HepG2 (cell line): ENCODE results near the gene BIRC7. TPM values are rescaled to one million over a fixed set of nuclear protein-coding genes. Genes with fewer than 3 reads are reported as not detected.

Source experiments
- ATAC-seq: fragments of 200-7000 bp; cut with Tn5 transposase; 3 replicates; pipeline ENCODE4 v1.9.1; 2020; ENCODE audit warnings: mild to moderate bottlenecking, moderate library complexity
- BruUV-seq: library from RNA; stranded (reverse); fragments of 400-500 nt; replicated peaks from 2 replicates; lab custom pipeline; 2021; lab: Mats Ljungman, UMichigan
- CTCF ChIA-PET: fragments of 300-600 bp; formaldehyde crosslinking; extraction: SDS; loops from one replicate; lab custom pipeline; 2021; ENCODE audit warnings: low total read pairs, inconsistent platforms, low intra/inter-chr PET ratio; lab: Yijun Ruan, JAX
- POLR2A ChIA-PET: fragments of 350-600 bp; sonication (Branson Sonifier 250); formaldehyde crosslinking; loops from one replicate; lab custom pipeline; 2020; ENCODE audit warnings: antibody characterized with exemption, inconsistent platforms; lab: Yijun Ruan, JAX
- DNase-seq: peaks from one replicate; pipeline ENCODE4 v3.0.0-alpha.2; 2015; ENCODE audit warnings: low spot score
- FAIRE-seq: peaks from 3 replicates; lab custom pipeline; 2011; peaks lifted over from hg19 to GRCh38; lab: Jason Lieb, UNC
- H2AFZ ChIP-seq: one replicate; pipeline ENCODE4 v1.6.1; 2011; ENCODE audit warnings: low read length, inconsistent platforms
- H3K27ac ChIP-seq: fragments of 300-600 bp; 3 replicates; pipeline ENCODE4 v1.8.0; 2011; ENCODE audit warnings: mixed run types, mild to moderate bottlenecking, mixed read lengths, low read length, inconsistent platforms; ENCODE audit not compliant: insufficient read depth; ENCODE audit errors: extremely low read length
- H3K27me3 ChIP-seq, 2 experiments: fragments of 200-600 bp in 1 of 2; 2 replicates in 1 of 2; 3 replicates in 1 of 2; pipeline versions ENCODE4 v1.6.0 to v1.8.0; 2011; ENCODE audit warnings: low read length in 2 of 2, mild to moderate bottlenecking in 2 of 2, moderate library complexity in 2 of 2, inconsistent platforms in 1 of 2; ENCODE audit not compliant: insufficient read depth in 2 of 2, control insufficient read depth in 1 of 2
- H3K36me3 ChIP-seq, 2 experiments: fragments of 200-600 bp in 1 of 2; replicated peaks in 1 of 2; 2 replicates in 1 of 2; 3 replicates in 1 of 2; pipeline versions ENCODE4 v1.5.1 to v1.8.0; 2011; ENCODE audit warnings: low read length in 2 of 2, inconsistent platforms in 1 of 2; ENCODE audit not compliant: insufficient read depth in 2 of 2, control insufficient read depth in 1 of 2
- H3K4me1 ChIP-seq: 2 replicates; pipeline ENCODE4 v1.5.1; 2012; ENCODE audit warnings: low read length, inconsistent platforms; ENCODE audit not compliant: insufficient read depth
- H3K4me2 ChIP-seq: 2 replicates; pipeline ENCODE4 v1.6.0; 2011; ENCODE audit warnings: low read depth, low read length, inconsistent platforms
- H3K4me3 ChIP-seq, 3 experiments: fragments of 200-600 bp in 1 of 3; sonication (generic), shearing (Covaris generic) in 1 of 3; replicated peaks in 1 of 3; 2 replicates each; pipeline ENCODE4 v1.5.1; 2011 to 2016; ENCODE audit warnings: low read length in 3 of 3, inconsistent platforms in 2 of 3, low read depth in 2 of 3, mild to moderate bottlenecking in 2 of 3, control low read depth in 1 of 3, mixed read lengths in 1 of 3; ENCODE audit not compliant: insufficient read depth in 1 of 3
- H3K79me2 ChIP-seq: one replicate; pipeline ENCODE4 v1.6.1; 2011; ENCODE audit warnings: low read length, inconsistent platforms; ENCODE audit not compliant: insufficient read depth
- H3K9ac ChIP-seq: 2 replicates; pipeline ENCODE4 v1.6.0; 2011; ENCODE audit warnings: mild to moderate bottlenecking, low read depth, low read length, inconsistent platforms; ENCODE audit not compliant: insufficient read depth
- H3K9me3 ChIP-seq: 2 replicates; pipeline ENCODE4 v1.5.1; 2012; ENCODE audit warnings: mild to moderate bottlenecking, low read length
- H4K20me1 ChIP-seq: 2 replicates; pipeline ENCODE4 v1.6.0; 2011; ENCODE audit warnings: inconsistent platforms, mild to moderate bottlenecking, low read length, moderate library complexity; ENCODE audit not compliant: insufficient read depth
- AGO1 ChIP-seq: fragments of 200-400 bp; formaldehyde crosslinking; IDR thresholded peaks from 2 replicates; pipeline ENCODE4 v1.6.1; 2017; ENCODE audit warnings: mild to moderate bottlenecking, low read depth, low read length, moderate library complexity; ENCODE audit not compliant: poor library complexity, severe bottlenecking
- ATM ChIP-seq: fragments of 450-650 bp; IDR thresholded peaks from 2 replicates; pipeline ENCODE4 v1.7.1; 2017; ENCODE audit warnings: mild to moderate bottlenecking, borderline replicate concordance
- FOXA1 ChIP-seq, 2 experiments: fragments of 450-650 bp in 1 of 2; sonication (generic) in 1 of 2; formaldehyde crosslinking in 1 of 2; IDR thresholded peaks; 2 replicates each; pipeline versions ENCODE4 v1.4.0 to v1.6.1; 2016 to 2020; ENCODE audit warnings: missing genetic modification reagents in 1 of 2
- JUNB ChIP-seq: sonication (generic); formaldehyde crosslinking; IDR thresholded peaks from 2 replicates; pipeline ENCODE4 v1.8.0; 2022; ENCODE audit warnings: missing genetic modification reagents, mild to moderate bottlenecking, borderline replicate concordance
- KDM4B ChIP-seq: sonication (generic); formaldehyde crosslinking; IDR thresholded peaks from 2 replicates; pipeline ENCODE4 v1.4.0; 2020; ENCODE audit warnings: missing genetic modification reagents
- NCOA5 ChIP-seq: sonication (generic); formaldehyde crosslinking; IDR thresholded peaks from 2 replicates; pipeline ENCODE4 v1.4.0; 2020; ENCODE audit warnings: missing genetic modification reagents
- PBX2 ChIP-seq: IDR thresholded peaks from 2 replicates; pipeline ENCODE4 v1.6.1; 2016; ENCODE audit warnings: control low read depth
- RERE ChIP-seq: IDR thresholded peaks from 2 replicates; pipeline ENCODE4 v1.6.1; 2016; ENCODE audit warnings: low read depth, missing genetic modification reagents, missing compliant biosample characterization
- SRY ChIP-seq: sonication (generic); formaldehyde crosslinking; IDR thresholded peaks from 2 replicates; pipeline ENCODE4 v1.8.0; 2022; ENCODE audit warnings: mild to moderate bottlenecking, missing genetic modification reagents
- TBX2 ChIP-seq: sonication (generic); formaldehyde crosslinking; IDR thresholded peaks from 2 replicates; pipeline ENCODE4 v1.5.0; 2020; ENCODE audit warnings: missing genetic modification reagents, mild to moderate bottlenecking, borderline replicate concordance
- TOE1 ChIP-seq: sonication (generic); formaldehyde crosslinking; IDR thresholded peaks from 2 replicates; pipeline ENCODE4 v1.4.0; 2020; ENCODE audit warnings: mild to moderate bottlenecking, missing genetic modification reagents
- ZNF282 ChIP-seq: fragments of 450-650 bp; IDR thresholded peaks from 2 replicates; pipeline ENCODE4 v1.6.1; 2018; ENCODE audit not compliant: partially characterized antibody
- ZNF597 ChIP-seq: sonication (generic); formaldehyde crosslinking; IDR thresholded peaks from 2 replicates; pipeline ENCODE4 v1.5.0; 2020; ENCODE audit warnings: missing genetic modification reagents
- ZSCAN21 ChIP-seq: sonication (generic); formaldehyde crosslinking; IDR thresholded peaks from 2 replicates; pipeline ENCODE4 v1.8.0; 2022; ENCODE audit warnings: mild to moderate bottlenecking, missing genetic modification reagents, moderate library complexity, borderline replicate concordance
- WGBS: methylation state at CpG from one replicate; pipeline ENCODE4 v1.1.6; 2017; ENCODE audit warnings: low lambda C conversion rate; 5-methylcytosine and 5-hydroxymethylcytosine counted together
- in situ Hi-C: cut with HindIII; loops from 2 replicates; pipeline ENCODE4 v1.10.0; 2017; ENCODE audit warnings: low pct_unique_long_range_greater_than_20kb; ENCODE audit not compliant: extremely low pct_ligation_motif_present
- intact Hi-C: fragments of 100-400 bp; cut with micrococcal nuclease; formaldehyde crosslinking; loops from one replicate; pipeline ENCODE4 v1.10.0; 2022; ENCODE audit not compliant: unreplicated experiment
- polyA plus RNA-seq, 8 experiments: library from polyadenylated mRNA; depleted of rRNA in 3 of 8; stranded (reverse) in 7 of 8; unstranded in 1 of 8; fragments of >200 nt; fragmentation: Illumina TruSeq in 4 of 8; extraction: Trizol in 4 of 8; gene quantifications; 2 replicates each; pipeline versions ENCODE4 v1.2.1 to v1.2.3, GENCODE V29; 2011 to 2016; ENCODE audit warnings: low read depth in 4 of 8, missing spikeins in 1 of 8, mixed read lengths in 1 of 8; ENCODE audit not compliant: insufficient read depth in 1 of 8
- total RNA-seq, 5 experiments: library from RNA; depleted of rRNA; stranded (reverse); fragments of >200 nt; fragmentation: Illumina TruSeq; extraction: Trizol; gene quantifications; 2 replicates each; pipeline ENCODE4 v1.2.3, GENCODE V29; 2016; ENCODE audit warnings: low read depth in 1 of 5

Gene BIRC7
- total and polyA plus RNA-seq, 2 of the 13 experiments (the other 11 are each of a cell fraction or from before 2014, with no cell fraction given), result 0.27 to 5.1 TPM

- TF ChIP-seq RERE (no peak), ZSCAN21 (CRISPR knock-in tag) (no peak)
Observed at GRCh38 chr20:63255931-63256704, 20.4 kb downstream of the BIRC7 start (continued).

GRCh38 chr20:63256954-63257353, 21.2 kb downstream of the BIRC7 start:
- intact Hi-C loops, result no loop called here
- no peak for TF ChIP-seq SRY (CRISPR knock-in tag)
- no peak for TF ChIP-seq ZNF597 (CRISPR knock-in tag)
- TF ChIP-seq ZNF282, result peak; percentile 93
- no peak for TF ChIP-seq NCOA5 (CRISPR knock-in tag)
- no peak for TF ChIP-seq PBX2
- TF ChIP-seq KDM4B (CRISPR knock-in tag), result no peak
- TF ChIP-seq JUNB (CRISPR knock-in tag), result peak; percentile 33; the same call in 1 of the 2 replicates
- TF ChIP-seq AGO1, result no peak
- TF ChIP-seq TBX2 (CRISPR knock-in tag), result no peak
- TF ChIP-seq TOE1 (CRISPR knock-in tag), result no peak
- TF ChIP-seq ATM, result no peak
- TF ChIP-seq FOXA1 (IDR thresholded peaks at IDR 0.05), result 0 out of 2 replicates have a peak, but pooled peaks have one; percentile 35
- no peak for TF ChIP-seq FOXA1 (CRISPR knock-in tag; IDR thresholded peaks at IDR 0.05)

More at GRCh38 chr20:63256954-63257353, 21.2 kb downstream of the BIRC7 start:
- 68% methylated on average over 4 of the region's 4 CpGs for WGBS
- Histone ChIP-seq H4K20me1 (peaks cover 5% of the 10 kb centered on the region; the same call in 1 of the 2 replicates), H3K4me1 (peaks cover 38% of the 10 kb centered on the region), H3K9me3 (no peaks in the 10 kb centered on the region), H3K9ac (no peak overlapping the region), H3K27ac (no peak overlapping the region), H3K79me2 (no peaks in the 10 kb centered on the region), H3K4me2 (no peak overlapping the region), H3K4me3 (no peak overlapping the region), H3K27me3 (peaks cover 41 to 90% of the 10 kb centered on the region in 2 experiments), H2AFZ (no peak overlapping the region), H3K36me3 (no peaks in the 10 kb centered on the region)
- CTCF ChIA-PET, result interaction anchor here (0.7 kb wide), 1 partner anchor 68 kb away, joined by 3 read pairs; no protein-coding TSS in a partner anchor
- no peak for FAIRE-seq
- DNase-seq, result no peak
- no peak for ATAC-seq
- POLR2A ChIA-PET, result no interaction called here
- in situ Hi-C loops, result no loop called here
- no TSS peak for BruUV-seq
